NCI-H1436 (cell line): Measurements from ENCODE around the gene BRIX1.

Source experiments
- DNase-seq: peaks from one replicate; lab custom pipeline; 2025; lab: John Stamatoyannopoulos, UW

Gene BRIX1

GRCh38 chr5:34915139-34915855 is at the start of gene BRIX1, which contains the start of gene RAD1:
TSS of gene BRIX1 (plus strand) at chr5:34915711. CDS start at chr5:34915739, 28 bp downstream.
TSS of gene RAD1 (minus strand) at chr5:34915504. CDS start at chr5:34914892, 612 bp downstream.
- DNase-seq = peak; percentile 94

GRCh38 chr5:34866989-34867471 is 48.5 kb upstream of the BRIX1 start:
- DNase-seq = no peak

- DNase-seq = no peak
These were observed 47.9 kb upstream of the BRIX1 start for GRCh38 chr5:34867660-34868059.

GRCh38 chr5:34868791-34869190 is 46.7 kb upstream of the BRIX1 start:
- DNase-seq = no peak

- no peak for DNase-seq
These were observed 46.3 kb upstream of the BRIX1 start for GRCh38 chr5:34869256-34869655.

- no peak for DNase-seq
These were observed 45.1 kb upstream of the BRIX1 start for GRCh38 chr5:34870382-34870781.

- DNase-seq = no peak
These were observed 39.2 kb upstream of the BRIX1 start for GRCh38 chr5:34876275-34876674.

GRCh38 chr5:34881246-34881645 is 34.3 kb upstream of the BRIX1 start:
- no peak for DNase-seq

GRCh38 chr5:34886392-34887119 is 29.0 kb upstream of the BRIX1 start:
- DNase-seq = no peak

- DNase-seq = no peak
These were observed 26.1 kb upstream of the BRIX1 start for GRCh38 chr5:34889394-34889793.

GRCh38 chr5:34891981-34892380 is 23.5 kb upstream of the BRIX1 start:
- DNase-seq = no peak

- DNase-seq = no peak
These were observed 23.1 kb upstream of the BRIX1 start for GRCh38 chr5:34892414-34892813.

- DNase-seq = no peak
These were observed 20.8 kb upstream of the BRIX1 start for GRCh38 chr5:34894716-34895115.

- no peak for DNase-seq
These were observed 19.7 kb upstream of the BRIX1 start for GRCh38 chr5:34895641-34896419.

GRCh38 chr5:34897646-34898045 is 17.9 kb upstream of the BRIX1 start:
- no peak for DNase-seq

GRCh38 chr5:34898258-34898895 is 17.1 kb upstream of the BRIX1 start:
- DNase-seq = peak; percentile 62

GRCh38 chr5:34899066-34899465 is 16.4 kb upstream of the BRIX1 start:
- DNase-seq = no peak

- DNase-seq = no peak
These were observed 14.9 kb upstream of the BRIX1 start for GRCh38 chr5:34900652-34901051.

- no peak for DNase-seq
These were observed 12.3 kb upstream of the BRIX1 start for GRCh38 chr5:34903260-34903659.

GRCh38 chr5:34905564-34905963 is 9.9 kb upstream of the BRIX1 start:
- DNase-seq = no peak

- DNase-seq = no peak
These were observed 2.4 kb upstream of the BRIX1 start for GRCh38 chr5:34913072-34913471.

- no peak for DNase-seq
These were observed 806 bp upstream of the BRIX1 start for GRCh38 chr5:34914671-34915138.
